ENCODE data around the gene LSS. TPM values are rescaled to one million over a fixed set of nuclear protein-coding genes. Genes with fewer than 3 reads are reported as not detected.

The LSS gene
- total RNA-seq, 1 experiment from 2014 or later = 121 TPM

DNA sequence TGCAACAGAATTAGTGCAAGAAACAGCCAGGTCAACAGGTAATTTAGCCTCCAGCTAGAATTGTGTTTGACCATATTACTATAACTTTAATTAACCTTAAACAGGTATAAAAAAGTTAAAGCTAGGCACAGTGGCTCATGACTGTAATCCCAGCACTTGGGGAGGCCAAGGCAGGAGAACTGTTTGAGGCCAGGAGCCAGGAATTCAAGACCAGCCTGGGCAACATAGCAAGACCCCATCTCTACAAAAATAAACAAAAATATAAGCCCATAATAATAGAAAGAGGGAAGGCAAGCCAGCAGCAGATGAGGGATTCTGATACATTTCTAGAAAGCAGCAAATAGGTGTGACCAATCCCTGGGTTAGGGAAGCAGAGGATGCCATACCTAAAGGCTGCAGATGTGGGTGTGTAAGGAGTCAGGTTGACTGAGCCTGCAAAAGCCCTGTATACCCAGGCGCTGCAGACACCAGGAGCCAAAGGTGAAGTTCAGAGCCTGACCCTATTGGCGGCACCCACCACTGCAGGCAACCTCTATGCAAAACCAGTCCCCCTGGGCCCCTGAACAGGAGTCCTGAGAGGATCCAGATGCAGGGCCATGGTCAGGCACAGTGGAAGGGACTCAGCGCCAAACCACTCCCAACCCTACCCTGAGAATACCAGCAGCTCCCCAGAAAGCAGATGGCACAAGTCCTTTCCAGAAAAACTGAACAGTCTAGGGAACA lies 19.3 kb upstream of the LSS start:
- Histone ChIP-seq H3K4me1 (no peaks in the 10 kb centered on the region), H3K27me3 (replicated peaks; ENCODE audit: control insufficient read depth, insufficient read depth, low read length) (no peaks in the 10 kb centered on the region), H3K4me3 (ENCODE audit: low read depth, low read length) (no peak overlapping the region), H3K9me3 (no peaks in the 10 kb centered on the region), H3K36me3 (ENCODE audit: control insufficient read depth, insufficient read depth, low read length) (peaks cover 7% of the 10 kb centered on the region)
- TF ChIP-seq CTCF (IDR thresholded peaks at IDR 0.05; ENCODE audit: insufficient read depth in 1 of 2, low read depth in 1 of 2, low read length in 1 of 2, severe bottlenecking in 1 of 2, unreplicated experiment in 1 of 2) = no peak
- no peaks in the 10 kb centered on the region for H3K9me3 Mint-ChIP-seq (ENCODE audit: unreplicated experiment)
- intact Hi-C loops (cut with micrococcal nuclease; ENCODE audit: unreplicated experiment) = no loop called here
- CTCF ChIA-PET = no interaction called here
- peaks cover 89% of the 10 kb centered on the region for H3K36me3 Mint-ChIP-seq (ENCODE audit: insufficient read depth, unreplicated experiment)
- POLR2A ChIA-PET = no interaction called here
- H3K4me1 Mint-ChIP-seq (ENCODE audit: low read depth, unreplicated experiment) = no peaks in the 10 kb centered on the region
- DNase-seq = no peak
- H3K27ac Mint-ChIP-seq (ENCODE audit: unreplicated experiment) = no peak overlapping the region
- no peaks in the 10 kb centered on the region for H3K27me3 Mint-ChIP-seq (ENCODE audit: insufficient read depth, unreplicated experiment)
- BruUV-seq (replicated peaks) = no TSS peak
- H3K4me3 Mint-ChIP-seq (ENCODE audit: unreplicated experiment) = no peak overlapping the region

- no peak overlapping the region for H3K4me3 Mint-ChIP-seq (ENCODE audit: unreplicated experiment)
- H3K27me3 ChIP-seq (replicated peaks; ENCODE audit: control insufficient read depth, insufficient read depth, low read length) = no peaks in the 10 kb centered on the region
- H3K4me1 ChIP-seq = no peaks in the 10 kb centered on the region
- H3K36me3 Mint-ChIP-seq (ENCODE audit: insufficient read depth, unreplicated experiment) = peaks cover 89% of the 10 kb centered on the region
- no peak for DNase-seq
- BruUV-seq (replicated peaks) = no TSS peak
- intact Hi-C loops (cut with micrococcal nuclease; ENCODE audit: unreplicated experiment) = no loop called here
- H3K36me3 ChIP-seq (ENCODE audit: control insufficient read depth, insufficient read depth, low read length) = peaks cover 7% of the 10 kb centered on the region
- peak overlapping the region; percentile 39 for H3K27ac Mint-ChIP-seq (ENCODE audit: unreplicated experiment)
- POLR2A ChIA-PET = no interaction called here
- CTCF ChIA-PET = no interaction called here
- no peaks in the 10 kb centered on the region for H3K4me1 Mint-ChIP-seq (ENCODE audit: low read depth, unreplicated experiment)
- no peaks in the 10 kb centered on the region for H3K27me3 Mint-ChIP-seq (ENCODE audit: insufficient read depth, unreplicated experiment)
- H3K4me3 ChIP-seq (ENCODE audit: low read depth, low read length) = no peak overlapping the region
- no peaks in the 10 kb centered on the region for H3K9me3 Mint-ChIP-seq (ENCODE audit: unreplicated experiment)
- no peaks in the 10 kb centered on the region for H3K9me3 ChIP-seq
- no peak for TF ChIP-seq CTCF (IDR thresholded peaks at IDR 0.05; ENCODE audit: insufficient read depth in 1 of 2, low read depth in 1 of 2, low read length in 1 of 2, severe bottlenecking in 1 of 2, unreplicated experiment in 1 of 2)
These were observed 17.8 kb upstream of the LSS start for GRCh38 chr21:46246345-46246744.

- Mint-ChIP-seq H3K27me3 (ENCODE audit: insufficient read depth, unreplicated experiment) (no peaks in the 10 kb centered on the region), H3K27ac (ENCODE audit: unreplicated experiment) (no peak overlapping the region), H3K4me1 (ENCODE audit: low read depth, unreplicated experiment) (peaks cover 5% of the 10 kb centered on the region), H3K4me3 (ENCODE audit: unreplicated experiment) (no peak overlapping the region), H3K36me3 (ENCODE audit: insufficient read depth, unreplicated experiment) (peaks cover 89% of the 10 kb centered on the region), H3K9me3 (ENCODE audit: unreplicated experiment) (no peaks in the 10 kb centered on the region)
- Histone ChIP-seq H3K4me1 (no peaks in the 10 kb centered on the region), H3K27me3 (replicated peaks; ENCODE audit: control insufficient read depth, insufficient read depth, low read length) (no peaks in the 10 kb centered on the region), H3K4me3 (ENCODE audit: low read depth, low read length) (no peak overlapping the region), H3K9me3 (no peaks in the 10 kb centered on the region), H3K36me3 (ENCODE audit: control insufficient read depth, insufficient read depth, low read length) (peaks cover 7% of the 10 kb centered on the region)
- DNase-seq = no peak
- intact Hi-C loops (cut with micrococcal nuclease; ENCODE audit: unreplicated experiment) = no loop called here
- POLR2A ChIA-PET = no interaction called here
- BruUV-seq (replicated peaks) = no TSS peak
- CTCF ChIA-PET = no interaction called here
- TF ChIP-seq CTCF (IDR thresholded peaks at IDR 0.05; ENCODE audit: insufficient read depth in 1 of 2, low read depth in 1 of 2, low read length in 1 of 2, severe bottlenecking in 1 of 2, unreplicated experiment in 1 of 2) = no peak
These were observed 16.8 kb upstream of the LSS start for GRCh38 chr21:46245213-46245915.
